ENCODE data around the gene JPH2.

Gene JPH2

DNA sequence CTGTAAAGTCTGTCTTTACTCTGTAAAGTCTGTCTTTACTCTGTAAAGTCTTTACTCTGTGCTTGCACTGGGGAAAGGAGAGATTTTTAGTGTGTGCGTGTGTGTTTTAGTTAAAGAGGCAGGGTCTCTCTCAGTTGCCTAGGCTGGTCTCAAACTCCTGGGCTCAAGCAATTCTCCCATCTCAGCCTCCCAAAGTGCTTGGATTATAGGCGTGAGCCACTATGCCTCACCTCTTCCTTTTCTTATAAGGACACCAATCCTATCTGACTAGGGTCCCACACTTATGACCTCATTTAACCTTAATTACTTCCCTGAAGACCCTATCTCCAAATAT, 93.8 kb downstream of the JPH2 start:
- peaks cover 0 to 18% (median 13%) of the 10 kb centered on the region in 10 experiments; a peak in 13 of 20 replicates for H3K4me1 ChIP-seq
- no peak overlapping the region for H3K9ac ChIP-seq
- no peak overlapping the region for H3K4me2 ChIP-seq
- no peak overlapping the region for H3K27ac ChIP-seq
- no peaks in the 10 kb centered on the region for H4K20me1 ChIP-seq
- no peak overlapping the region for H3K4me3 ChIP-seq
- no peaks in the 10 kb centered on the region for H3K36me3 ChIP-seq
- no peak for TF ChIP-seq Cebpa-rat (IDR thresholded peaks at IDR 0.05)
- H3K9me3 ChIP-seq (replicated peaks in 1 of 11), result no peaks in the 10 kb centered on the region
- no peaks in the 10 kb centered on the region for H3K27me3 ChIP-seq

DNA sequence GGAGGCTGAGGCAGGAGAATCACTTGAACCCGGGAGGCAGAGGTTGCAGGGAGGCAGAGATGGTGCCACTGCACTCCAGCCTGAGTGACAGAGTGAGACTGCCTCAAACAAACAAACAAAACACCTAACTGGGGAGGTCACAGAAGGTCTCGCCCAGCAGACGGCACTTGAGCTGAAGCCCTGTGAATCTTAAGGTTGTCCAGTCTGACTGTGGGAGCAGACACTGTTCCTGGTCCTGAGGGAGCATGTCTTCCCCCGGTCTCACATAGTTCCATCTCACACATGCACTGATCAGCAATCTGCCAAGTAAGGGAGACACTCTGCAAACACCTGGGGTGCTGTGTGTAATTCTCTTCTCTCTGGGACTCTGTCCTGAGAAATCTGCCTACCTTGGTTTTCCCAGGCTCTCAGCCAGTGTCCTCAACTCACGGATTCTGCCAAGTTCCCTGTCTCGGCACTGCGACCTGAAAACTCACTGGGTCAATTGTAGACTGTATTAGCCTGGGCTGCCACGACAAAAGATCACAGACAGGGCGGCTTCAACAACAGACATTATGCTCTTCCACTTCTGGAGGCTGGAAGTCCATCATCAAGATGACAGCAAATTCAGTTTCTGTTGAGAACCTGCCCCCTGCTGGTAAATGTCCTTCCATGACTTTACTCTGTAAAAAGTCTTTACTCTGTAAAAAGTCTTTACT, 94.3 kb downstream of the JPH2 start:
- Histone ChIP-seq H3K27me3 (no peaks in the 10 kb centered on the region), H3K9ac (no peak overlapping the region), H4K20me1 (no peaks in the 10 kb centered on the region), H3K4me3 (no peak overlapping the region), H3K27ac (no peak overlapping the region), H3K36me3 (no peaks in the 10 kb centered on the region), H3K4me1 (peaks cover 0 to 18% (median 13%) of the 10 kb centered on the region in 10 experiments; a peak in 13 of 20 replicates), H3K4me2 (no peak overlapping the region), H3K9me3 (replicated peaks in 1 of 11) (no peaks in the 10 kb centered on the region)
- no peak for TF ChIP-seq Cebpa-rat (IDR thresholded peaks at IDR 0.05)

DNA sequence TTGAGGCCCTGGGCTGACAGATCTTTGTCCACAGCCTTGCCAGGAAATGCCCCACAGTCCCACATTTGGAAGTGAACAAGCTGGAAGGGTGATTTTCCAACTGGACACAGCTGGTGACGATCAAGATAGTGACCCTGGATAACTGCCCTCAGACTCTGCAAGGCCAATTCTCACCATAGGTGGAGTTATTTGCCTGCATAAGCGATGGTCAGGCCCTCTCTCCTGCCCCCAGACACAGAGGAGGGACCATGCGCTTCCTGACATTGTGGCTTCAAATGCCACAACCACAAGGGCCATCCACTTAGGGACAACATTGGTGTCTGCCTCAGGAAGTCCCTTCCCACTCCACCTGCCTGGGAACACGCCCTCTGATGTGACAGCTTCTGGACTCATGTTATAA, 96.0 kb downstream of the JPH2 start:
- Histone ChIP-seq H3K4me3 (no peak overlapping the region), H3K27ac (no peak overlapping the region), H3K4me1 (peaks cover 0 to 23% (median 15%) of the 10 kb centered on the region in 10 experiments; a peak in 13 of 20 replicates), H3K27me3 (no peaks in the 10 kb centered on the region), H3K4me2 (peak overlapping the region in 6 of 11 experiments; percentile 16 to 37 (median 25); a peak in 6 of 22 replicates), H4K20me1 (no peaks in the 10 kb centered on the region), H3K9ac (no peak overlapping the region), H3K36me3 (no peaks in the 10 kb centered on the region), H3K9me3 (replicated peaks in 1 of 11) (no peaks in the 10 kb centered on the region)
- no peak for TF ChIP-seq Cebpa-rat (IDR thresholded peaks at IDR 0.05)

- Histone ChIP-seq H3K36me3 (no peaks in the 10 kb centered on the region), H3K4me3 (no peak overlapping the region), H3K4me1 (peaks cover 0 to 24% (median 15%) of the 10 kb centered on the region in 10 experiments; a peak in 13 of 20 replicates), H3K4me2 (peak overlapping the region in 10 of 11 experiments; percentile 16 to 37 (median 24); a peak in 16 of 22 replicates), H3K27me3 (no peaks in the 10 kb centered on the region), H3K9me3 (replicated peaks in 1 of 11) (no peaks in the 10 kb centered on the region), H4K20me1 (no peaks in the 10 kb centered on the region), H3K9ac (no peak overlapping the region), H3K27ac (no peak overlapping the region)
- TF ChIP-seq Cebpa-rat (IDR thresholded peaks at IDR 0.05), result no peak
Observed at GRCh38 chr20:44089987-44090674, 96.9 kb downstream of the JPH2 start.

- no peak overlapping the region for H3K4me3 ChIP-seq
- no peak for TF ChIP-seq Cebpa-rat (IDR thresholded peaks at IDR 0.05)
- H3K9ac ChIP-seq, result no peak overlapping the region
- peaks cover 0 to 24% (median 15%) of the 10 kb centered on the region in 10 experiments; a peak in 13 of 20 replicates for H3K4me1 ChIP-seq
- no peaks in the 10 kb centered on the region for H3K9me3 ChIP-seq (replicated peaks in 1 of 11)
- no peak overlapping the region for H3K4me2 ChIP-seq
- H4K20me1 ChIP-seq, result no peaks in the 10 kb centered on the region
- H3K27ac ChIP-seq, result no peak overlapping the region
- no peaks in the 10 kb centered on the region for H3K27me3 ChIP-seq
- H3K36me3 ChIP-seq, result no peaks in the 10 kb centered on the region
Observed at GRCh38 chr20:44087857-44088120, 99.2 kb downstream of the JPH2 start.

GRCh38 chr20:44087051-44087856, 99.7 kb downstream of the JPH2 start:
- Histone ChIP-seq H3K4me2 (no peak overlapping the region), H3K9ac (no peak overlapping the region), H4K20me1 (no peaks in the 10 kb centered on the region), H3K9me3 (replicated peaks in 1 of 11) (no peaks in the 10 kb centered on the region), H3K4me1 (peaks cover 0 to 28% (median 15%) of the 10 kb centered on the region in 10 experiments; a peak in 13 of 20 replicates), H3K4me3 (no peak overlapping the region), H3K27ac (no peak overlapping the region), H3K36me3 (no peaks in the 10 kb centered on the region), H3K27me3 (no peaks in the 10 kb centered on the region)
- TF ChIP-seq Cebpa-rat (IDR thresholded peaks at IDR 0.05), result no peak

GRCh38 chr20:44085616-44086434, 101.2 kb downstream of the JPH2 start:
- H3K4me1 ChIP-seq, result peaks cover 5 to 25% (median 16%) of the 10 kb centered on the region in 10 experiments; a peak in 18 of 20 replicates
- no peaks in the 10 kb centered on the region for H3K9me3 ChIP-seq (replicated peaks in 1 of 11)
- H3K4me3 ChIP-seq, result no peak overlapping the region
- H3K9ac ChIP-seq, result no peak overlapping the region
- H4K20me1 ChIP-seq, result no peaks in the 10 kb centered on the region
- no peaks in the 10 kb centered on the region for H3K36me3 ChIP-seq
- no peak for TF ChIP-seq Cebpa-rat (IDR thresholded peaks at IDR 0.05)
- H3K4me2 ChIP-seq, result peak overlapping the region in 5 of 11 experiments; percentile 4 to 14 (median 6); a peak in 3 of 22 replicates
- H3K27me3 ChIP-seq, result no peaks in the 10 kb centered on the region
- no peak overlapping the region for H3K27ac ChIP-seq

- H3K36me3 ChIP-seq, result no peaks in the 10 kb centered on the region
- no peak overlapping the region for H3K4me2 ChIP-seq
- peaks cover 5 to 23% (median 18%) of the 10 kb centered on the region in 10 experiments; a peak in 19 of 20 replicates for H3K4me1 ChIP-seq
- H3K27me3 ChIP-seq, result no peaks in the 10 kb centered on the region
- no peaks in the 10 kb centered on the region for H4K20me1 ChIP-seq
- no peak for TF ChIP-seq Cebpa-rat (IDR thresholded peaks at IDR 0.05)
- no peak overlapping the region for H3K27ac ChIP-seq
- H3K4me3 ChIP-seq, result no peak overlapping the region
- H3K9me3 ChIP-seq (replicated peaks in 1 of 11), result no peaks in the 10 kb centered on the region
- no peak overlapping the region for H3K9ac ChIP-seq
Observed at GRCh38 chr20:44084891-44085290, 102.1 kb downstream of the JPH2 start.

DNA sequence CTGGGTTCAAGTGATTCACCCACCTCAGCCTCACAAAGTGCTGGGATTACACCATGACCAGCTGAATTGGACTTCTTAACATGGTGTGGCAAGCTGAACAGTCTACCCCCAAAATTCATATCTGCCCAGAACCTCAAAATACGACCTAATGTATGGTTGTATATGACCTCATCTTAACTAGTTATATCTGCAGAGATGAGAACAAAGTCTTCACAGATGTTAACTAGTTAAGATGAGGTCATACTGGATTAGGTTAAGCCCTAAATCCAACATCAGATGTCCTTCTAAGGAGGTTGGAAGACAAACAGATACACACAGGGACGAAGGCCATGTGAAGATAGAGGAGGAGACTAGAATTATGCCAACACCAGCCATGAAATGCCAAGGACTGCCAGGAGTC, 102.5 kb downstream of the JPH2 start:
- H3K27me3 ChIP-seq, result no peaks in the 10 kb centered on the region
- no peak overlapping the region for H3K9ac ChIP-seq
- H3K36me3 ChIP-seq, result no peaks in the 10 kb centered on the region
- peaks cover 5 to 26% (median 18%) of the 10 kb centered on the region in 10 experiments; a peak in 19 of 20 replicates for H3K4me1 ChIP-seq
- no peak overlapping the region for H3K4me2 ChIP-seq
- TF ChIP-seq Cebpa-rat (IDR thresholded peaks at IDR 0.05), result no peak
- no peaks in the 10 kb centered on the region for H3K9me3 ChIP-seq (replicated peaks in 1 of 11)
- H3K4me3 ChIP-seq, result no peak overlapping the region
- no peak overlapping the region for H3K27ac ChIP-seq
- no peaks in the 10 kb centered on the region for H4K20me1 ChIP-seq

Measured in BLaER1 treated with 17β-estradiol and CSF1 and Interleukin-3, amounts not matched to agents 10 nM and 100 nM (cell line).